Measurements from ENCODE around the gene MEGF6.

The MEGF6 gene

GRCh38 chr1:3649342-3650247 lies 38.3 kb upstream of the MEGF6 start, which contains the start of gene WRAP73:
Gene WRAP73 (minus strand): TSS chr1:3650103. CDS start chr1:3649999, 104 bp downstream.
- peak within 1 kb of the TSS; percentile 94 for H3K4me3 ChIP-seq
- H3K9ac ChIP-seq (ENCODE audit: insufficient read length): peak within 1 kb of the TSS; percentile 88
- TF ChIP-seq FOXP2 (optimal IDR thresholded peaks at IDR 0.05; ENCODE audit: control extremely low read depth, extremely low read length, insufficient read depth): no peak
- peak; percentile 90 for TF ChIP-seq POLR2AphosphoS5 (IDR thresholded peaks at IDR 0.05; ENCODE audit: borderline replicate concordance, low read depth, low read length)
- H3K27ac ChIP-seq: no peak within 1 kb of the TSS
- peaks cover 14% of the 10 kb centered on the region for H3K36me3 ChIP-seq (ENCODE audit: insufficient read depth, low read length)
- peak; percentile 56 for DNase-seq (ENCODE audit: low read depth, low spot score)
- no peaks in the 10 kb centered on the region for H3K9me3 ChIP-seq (ENCODE audit: low read depth, low read length)

GRCh38 chr1:3646596-3646995 lies 35.3 kb upstream of the MEGF6 start:
- Histone ChIP-seq H3K4me3 (no peak overlapping the region), H3K36me3 (ENCODE audit: insufficient read depth, low read length) (peaks cover 17% of the 10 kb centered on the region), H3K9ac (ENCODE audit: insufficient read length) (no peak overlapping the region), H3K9me3 (ENCODE audit: low read depth, low read length) (no peaks in the 10 kb centered on the region), H3K27ac (no peak overlapping the region)
- DNase-seq (ENCODE audit: low read depth, low spot score): no peak
- TF ChIP-seq EZH2 (IDR thresholded peaks at IDR 0.05) (no peak), POLR2AphosphoS5 (IDR thresholded peaks at IDR 0.05; ENCODE audit: borderline replicate concordance, low read depth, low read length) (no peak), FOXP2 (optimal IDR thresholded peaks at IDR 0.05; ENCODE audit: control extremely low read depth, extremely low read length, insufficient read depth) (no peak)

- Histone ChIP-seq H3K36me3 (ENCODE audit: insufficient read depth, low read length) (peaks cover 17% of the 10 kb centered on the region), H3K27ac (no peak overlapping the region), H3K4me3 (no peak overlapping the region), H3K9ac (ENCODE audit: insufficient read length) (no peak overlapping the region), H3K9me3 (ENCODE audit: low read depth, low read length) (no peaks in the 10 kb centered on the region)
- DNase-seq (ENCODE audit: low read depth, low spot score): no peak
- TF ChIP-seq EZH2 (IDR thresholded peaks at IDR 0.05) (no peak), POLR2AphosphoS5 (IDR thresholded peaks at IDR 0.05; ENCODE audit: borderline replicate concordance, low read depth, low read length) (no peak), FOXP2 (optimal IDR thresholded peaks at IDR 0.05; ENCODE audit: control extremely low read depth, extremely low read length, insufficient read depth) (no peak)
These were observed 34.5 kb upstream of the MEGF6 start for GRCh38 chr1:3645666-3646355.

GRCh38 chr1:3645247-3645646 lies 33.9 kb upstream of the MEGF6 start:
- Histone ChIP-seq H3K9me3 (ENCODE audit: low read depth, low read length) (no peaks in the 10 kb centered on the region), H3K27ac (no peak overlapping the region), H3K9ac (ENCODE audit: insufficient read length) (no peak overlapping the region), H3K4me3 (no peak overlapping the region), H3K36me3 (ENCODE audit: insufficient read depth, low read length) (peaks cover 17% of the 10 kb centered on the region)
- no peak for DNase-seq (ENCODE audit: low read depth, low spot score)
- TF ChIP-seq FOXP2 (optimal IDR thresholded peaks at IDR 0.05; ENCODE audit: control extremely low read depth, extremely low read length, insufficient read depth): no peak
- TF ChIP-seq EZH2 (IDR thresholded peaks at IDR 0.05): no peak
- no peak for TF ChIP-seq POLR2AphosphoS5 (IDR thresholded peaks at IDR 0.05; ENCODE audit: borderline replicate concordance, low read depth, low read length)

GRCh38 chr1:3644273-3644672 lies 33.0 kb upstream of the MEGF6 start:
- Histone ChIP-seq H3K9ac (ENCODE audit: insufficient read length) (no peak overlapping the region), H3K9me3 (ENCODE audit: low read depth, low read length) (no peaks in the 10 kb centered on the region), H3K27ac (no peak overlapping the region), H3K36me3 (ENCODE audit: insufficient read depth, low read length) (peaks cover 17% of the 10 kb centered on the region), H3K4me3 (no peak overlapping the region)
- no peak for DNase-seq (ENCODE audit: low read depth, low spot score)
- TF ChIP-seq POLR2AphosphoS5 (IDR thresholded peaks at IDR 0.05; ENCODE audit: borderline replicate concordance, low read depth, low read length) (no peak), EZH2 (IDR thresholded peaks at IDR 0.05) (no peak), FOXP2 (optimal IDR thresholded peaks at IDR 0.05; ENCODE audit: control extremely low read depth, extremely low read length, insufficient read depth) (no peak)

GRCh38 chr1:3642919-3643675 lies 31.8 kb upstream of the MEGF6 start:
- TF ChIP-seq EZH2 (IDR thresholded peaks at IDR 0.05) (no peak), POLR2AphosphoS5 (IDR thresholded peaks at IDR 0.05; ENCODE audit: borderline replicate concordance, low read depth, low read length) (no peak), FOXP2 (optimal IDR thresholded peaks at IDR 0.05; ENCODE audit: control extremely low read depth, extremely low read length, insufficient read depth) (no peak)
- no peaks in the 10 kb centered on the region for H3K9me3 ChIP-seq (ENCODE audit: low read depth, low read length)
- H3K36me3 ChIP-seq (ENCODE audit: insufficient read depth, low read length): peaks cover 21% of the 10 kb centered on the region
- no peak overlapping the region for H3K27ac ChIP-seq
- no peak overlapping the region for H3K9ac ChIP-seq (ENCODE audit: insufficient read length)
- no peak overlapping the region for H3K4me3 ChIP-seq
- DNase-seq (ENCODE audit: low read depth, low spot score): no peak

- Histone ChIP-seq H3K27ac (no peak overlapping the region), H3K4me3 (no peak overlapping the region), H3K36me3 (ENCODE audit: insufficient read depth, low read length) (peaks cover 22% of the 10 kb centered on the region; the same call in 1 of the 2 replicates), H3K9ac (ENCODE audit: insufficient read length) (no peak overlapping the region), H3K9me3 (ENCODE audit: low read depth, low read length) (no peaks in the 10 kb centered on the region)
- TF ChIP-seq FOXP2 (optimal IDR thresholded peaks at IDR 0.05; ENCODE audit: control extremely low read depth, extremely low read length, insufficient read depth): no peak
- DNase-seq (ENCODE audit: low read depth, low spot score): no peak
These were observed 30.5 kb upstream of the MEGF6 start for GRCh38 chr1:3641816-3642215.
